HCT116 (cell line): Measurements from ENCODE around the gene MAP3K5. TPM values are rescaled to one million over a fixed set of nuclear protein-coding genes. Genes with fewer than 3 reads are reported as not detected.

Source experiments
- ATAC-seq: fragments of 200-7000 bp; cut with Tn5 transposase; 2 replicates; pipeline ENCODE4 v1.9.1; 2020; ENCODE audit warnings: mild to moderate bottlenecking, moderate library complexity
- BruUV-seq: library from RNA; stranded (reverse); fragments of 400-500 nt; replicated peaks from 2 replicates; lab custom pipeline; 2021; lab: Mats Ljungman, UMichigan
- CTCF ChIA-PET: fragments of 300-600 bp; sonication (Branson Sonifier 250); formaldehyde crosslinking; loops from one replicate; lab custom pipeline; 2021; ENCODE audit warnings: antibody characterized with exemption; lab: Charles Lee
- POLR2A ChIA-PET: fragments of 300-600, 350-600 bp; sonication (Branson Sonifier 250); formaldehyde crosslinking; loops from one replicate; lab custom pipeline; 2021; ENCODE audit warnings: antibody characterized with exemption; lab: Charles Lee
- RAD21 ChIA-PET, 2 experiments: fragments of 300-600 bp; sonication (Branson Sonifier 250); formaldehyde crosslinking; loops; one replicate each; lab custom pipeline; 2023; ENCODE audit warnings: low total read pairs in 2 of 2; ENCODE audit not compliant: uncharacterized antibody in 2 of 2, unreplicated experiment in 2 of 2, low non-redundant PET in 1 of 2; lab: Charles Lee
- DNase-seq: peaks from one replicate; pipeline ENCODE4 v3.0.0-alpha.2; 2010; ENCODE audit warnings: low read depth, low spot score
- H2AFZ ChIP-seq: fragments of 200-600 bp; shearing (Covaris generic), sonication (generic); 2 replicates; pipeline ENCODE4 v1.6.1; 2017; ENCODE audit warnings: low read depth, mixed run types, mixed read lengths, antibody characterized with exemption, low read length; ENCODE audit not compliant: poor library complexity, severe bottlenecking
- H3K27ac ChIP-seq: 2 replicates; pipeline ENCODE4 v1.5.1; 2012; ENCODE audit warnings: low read depth, low read length
- H3K27me3 ChIP-seq: fragments of 200-600 bp; sonication (generic); 2 replicates; pipeline ENCODE4 v1.6.1; 2016; ENCODE audit warnings: mixed run types, low read length, mixed read lengths; ENCODE audit not compliant: insufficient read depth
- H3K36me3 ChIP-seq, 2 experiments: fragments of 200-500 bp in 1 of 2; fragments of 200-600 bp in 1 of 2; sonication (Bioruptor generic) in 1 of 2; sonication (generic) in 1 of 2; 2 replicates each; pipeline versions ENCODE4 v1.5.1 to v1.6.1; 2014 to 2016; ENCODE audit warnings: low read length in 2 of 2, inconsistent platforms in 1 of 2, mixed read lengths in 1 of 2, mixed run types in 1 of 2; ENCODE audit not compliant: insufficient read depth in 2 of 2, control insufficient read depth in 1 of 2
- H3K4me1 ChIP-seq, 2 experiments: fragments of 200-600 bp in 1 of 2; sonication (generic) in 1 of 2; 2 replicates each; pipeline versions ENCODE4 v1.5.1 to v1.6.1; 2012 to 2017; ENCODE audit warnings: low read length in 2 of 2, inconsistent platforms in 1 of 2, mild to moderate bottlenecking in 1 of 2, mixed read lengths in 1 of 2, mixed run types in 1 of 2, moderate library complexity in 1 of 2; ENCODE audit not compliant: insufficient read depth in 2 of 2, control insufficient read depth in 1 of 2
- H3K4me2 ChIP-seq: fragments of 200-600 bp; sonication (generic); 2 replicates; pipeline ENCODE4 v1.6.1; 2017; ENCODE audit warnings: mixed run types, low read length, mixed read lengths
- H3K4me3 ChIP-seq, 2 experiments: fragments of 200-600 bp in 1 of 2; sonication (generic) in 1 of 2; replicated peaks in 1 of 2; 2 replicates each; pipeline ENCODE4 v1.5.1; 2011 to 2016; ENCODE audit warnings: low read length in 2 of 2, control low read depth in 1 of 2, low read depth in 1 of 2, mild to moderate bottlenecking in 1 of 2, mixed read lengths in 1 of 2, mixed run types in 1 of 2
- H3K79me2 ChIP-seq: fragments of 200-600 bp; sonication (generic); 2 replicates; pipeline ENCODE4 v1.6.1; 2017; ENCODE audit warnings: mild to moderate bottlenecking, mixed run types, low read length, moderate library complexity, mixed read lengths; ENCODE audit not compliant: insufficient read depth
- H3K9ac ChIP-seq: fragments of 200-600 bp; sonication (generic); 2 replicates; pipeline ENCODE4 v1.6.1; 2016; ENCODE audit warnings: low read length, mixed read lengths
- H3K9me2 ChIP-seq: fragments of 200-600 bp; sonication (generic), shearing (Covaris generic); 2 replicates; pipeline ENCODE4 v1.6.1; 2017; ENCODE audit warnings: mixed run types, mild to moderate bottlenecking, moderate library complexity; ENCODE audit not compliant: insufficient read depth
- H3K9me3 ChIP-seq, 2 experiments: fragments of 200-500 bp in 1 of 2; fragments of 200-600 bp in 1 of 2; sonication (Bioruptor generic) in 1 of 2; sonication (generic) in 1 of 2; 2 replicates each; pipeline ENCODE4 v1.6.1; 2014 to 2017; ENCODE audit warnings: low read length in 2 of 2, mixed read lengths in 2 of 2, inconsistent platforms in 1 of 2, low read depth in 1 of 2, mild to moderate bottlenecking in 1 of 2, mixed run types in 1 of 2, moderate library complexity in 1 of 2; ENCODE audit not compliant: control insufficient read depth in 1 of 2, insufficient read depth in 1 of 2
- H4K20me1 ChIP-seq: fragments of 200-600 bp; sonication (generic), shearing (Covaris generic); 2 replicates; pipeline ENCODE4 v1.6.1; 2017; ENCODE audit warnings: mixed run types, mild to moderate bottlenecking, moderate library complexity; ENCODE audit not compliant: insufficient read depth
- ATF3 ChIP-seq: IDR thresholded peaks from 2 replicates; pipeline ENCODE4 v1.6.1; 2012
- CBX3 ChIP-seq: IDR thresholded peaks from 2 replicates; pipeline ENCODE4 v1.6.1; 2012; ENCODE audit warnings: low read depth
- POLR2A ChIP-seq: IDR thresholded peaks from 2 replicates; pipeline ENCODE4 v1.7.0; 2011; ENCODE audit warnings: borderline replicate concordance; ENCODE audit not compliant: insufficient read depth, insufficient read length; ENCODE audit errors: extremely low read depth
- POLR2AphosphoS5 ChIP-seq: IDR thresholded peaks from 2 replicates; pipeline ENCODE4 v1.6.1; 2011; ENCODE audit warnings: mild to moderate bottlenecking, low read depth, low read length, moderate library complexity
- REST ChIP-seq: IDR thresholded peaks from 2 replicates; pipeline ENCODE4 v1.6.1; 2012; ENCODE audit warnings: low read depth
- SP1 ChIP-seq: IDR thresholded peaks from 2 replicates; pipeline ENCODE4 v1.6.1; 2012; ENCODE audit warnings: low read depth
- ZFX ChIP-seq: fragments of 450-650 bp; IDR thresholded peaks from 2 replicates; pipeline ENCODE4 v1.6.1; 2017
- intact Hi-C: fragments of 100-400 bp; cut with micrococcal nuclease; formaldehyde crosslinking; loops from 2 replicates; pipeline ENCODE4 v1.10.0; 2022
- total RNA-seq: library from RNA; stranded (reverse); gene quantifications from one replicate; pipeline ENCODE4 v1.2.1, GENCODE V29; 2021; ENCODE audit not compliant: unreplicated experiment

The MAP3K5 gene
- total RNA-seq, 1 experiment from 2014 or later: 11.8 TPM

- Histone ChIP-seq H3K4me2 (no peak overlapping the region), H3K79me2 (no peaks in the 10 kb centered on the region), H3K9ac (no peak overlapping the region), H3K9me3 (no peaks in the 10 kb centered on the region), H3K27me3 (no peaks in the 10 kb centered on the region)
- RAD21 ChIA-PET: no interaction called here
- intact Hi-C loops: no loop called here
- DNase-seq: no peak
- BruUV-seq: no TSS peak
- no peak for TF ChIP-seq SP1
- TF ChIP-seq, all 23 proteins: peak for 0
- Histone ChIP-seq H3K4me1 (no peaks in the 10 kb centered on the region), H4K20me1 (no peaks in the 10 kb centered on the region), H3K27ac (no peak overlapping the region), H3K9me2 (no peaks in the 10 kb centered on the region), H3K4me3 (no peak overlapping the region), H3K36me3 (no peaks in the 10 kb centered on the region), H2AFZ (no peak overlapping the region)
- ChIA-PET POLR2A (no interaction called here), CTCF (interaction anchor here (1.2 kb wide), 1 partner anchor 81 kb away, joined by 4 read pairs; the partner anchor contains the start of gene MAP3K5)
- no peak for ATAC-seq
Measured at GRCh38 chr6:136710877-136711552, 81.3 kb downstream of the MAP3K5 start.

- no peak overlapping the region for H3K27ac ChIP-seq
- no peak overlapping the region for H3K4me3 ChIP-seq
- intact Hi-C loops: no loop called here
- H3K79me2 ChIP-seq: no peaks in the 10 kb centered on the region
- DNase-seq (no peak), ATAC-seq (no peak)
- H3K9ac ChIP-seq: no peak overlapping the region
- H3K9me3 ChIP-seq: no peaks in the 10 kb centered on the region
- H3K27me3 ChIP-seq: no peaks in the 10 kb centered on the region
- ChIA-PET POLR2A (no interaction called here), CTCF (no interaction called here), RAD21 (no interaction called here)
- H3K9me2 ChIP-seq: no peaks in the 10 kb centered on the region
- no peak overlapping the region for H3K4me2 ChIP-seq
- BruUV-seq: no TSS peak
- H4K20me1 ChIP-seq: no peaks in the 10 kb centered on the region
- H3K36me3 ChIP-seq: no peaks in the 10 kb centered on the region
- TF ChIP-seq ATF3: no peak
- no peak for TF ChIP-seq REST
- no peak for TF ChIP-seq POLR2AphosphoS5
- no peak for TF ChIP-seq POLR2A
- TF ChIP-seq CBX3: no peak
- no peak for TF ChIP-seq ZFX
- H2AFZ ChIP-seq: no peak overlapping the region
- no peaks in the 10 kb centered on the region for H3K4me1 ChIP-seq
Measured at GRCh38 chr6:136709429-136709828, 82.8 kb downstream of the MAP3K5 start.
